ENCODE measurements around the gene CLEC2D.

GRCh38 chr12:9669534-9669933, at the start of gene CLEC2D:
- TF ChIP-seq CTCF (IDR thresholded peaks at IDR 0.05), result no peak
- TF ChIP-seq POLR2A (IDR thresholded peaks at IDR 0.05), result no peak

All from adrenal gland (tissue), 5 donors.